Smooth muscle cell (in vitro differentiated cells): Measurements from ENCODE around the gene CD109. TPM values are rescaled to one million over a fixed set of nuclear protein-coding genes. Genes with fewer than 3 reads are reported as not detected.
"Not testable (repeated sequence)": the region's sequence is repeated elsewhere in the genome, so short reads cannot be mapped to it uniquely, and the experiment has no call there.

Source experiments
- DNase-seq: peaks from one replicate; lab custom pipeline; 2025; ENCODE audit not compliant: unreplicated experiment; lab: John Stamatoyannopoulos, UW
- H2AFZ ChIP-seq: fragments of 200-600 bp; sonication (generic); 2 replicates; pipeline ENCODE4 v1.6.0; 2016; ENCODE audit warnings: antibody characterized with exemption, low read depth, mild to moderate bottlenecking
- H3F3A ChIP-seq: fragments of 200-600 bp; sonication (generic); 2 replicates; pipeline ENCODE4 v1.6.0; 2017; ENCODE audit warnings: antibody characterized with exemption, low read depth
- H3K27ac ChIP-seq: fragments of 200-600 bp; sonication (generic); 2 replicates; pipeline ENCODE4 v1.5.1; 2016; ENCODE audit warnings: low read depth, mild to moderate bottlenecking
- H3K27me3 ChIP-seq: fragments of 200-600 bp; sonication (generic); 2 replicates; pipeline ENCODE4 v1.6.1; 2016; ENCODE audit warnings: low read depth, mild to moderate bottlenecking
- H3K36me3 ChIP-seq: fragments of 200-600 bp; sonication (generic); 2 replicates; pipeline ENCODE4 v1.5.1; 2016; ENCODE audit warnings: low read depth
- H3K4me1 ChIP-seq: fragments of 200-600 bp; sonication (generic); 2 replicates; pipeline ENCODE4 v1.5.1; 2016; ENCODE audit warnings: low read depth
- H3K4me2 ChIP-seq: fragments of 200-600 bp; sonication (generic); 2 replicates; pipeline ENCODE4 v1.6.0; 2016; ENCODE audit warnings: mild to moderate bottlenecking
- H3K4me3 ChIP-seq: fragments of 200-600 bp; sonication (generic); 2 replicates; pipeline ENCODE4 v1.5.1; 2016; ENCODE audit warnings: mild to moderate bottlenecking
- H3K79me2 ChIP-seq: fragments of 200-600 bp; sonication (generic); 2 replicates; pipeline ENCODE4 v1.6.0; 2016; ENCODE audit warnings: low read depth, mild to moderate bottlenecking
- H3K9ac ChIP-seq: fragments of 200-600 bp; sonication (generic); 2 replicates; pipeline ENCODE4 v1.6.0; 2016; ENCODE audit warnings: low read depth
- H3K9me3 ChIP-seq: fragments of 200-600 bp; sonication (generic); replicated peaks from 2 replicates; pipeline ENCODE4 v1.5.1; 2016; ENCODE audit warnings: low read depth
- H4K20me1 ChIP-seq: fragments of 200-600 bp; sonication (generic); 2 replicates; pipeline ENCODE4 v1.6.0; 2016; ENCODE audit warnings: low read depth
- WGBS: methylation state at CpG from one replicate; pipeline ENCODE4 v1.1.7; 2016; ENCODE audit warnings: low lambda C conversion rate; 5-methylcytosine and 5-hydroxymethylcytosine counted together
- polyA plus RNA-seq: library from polyadenylated mRNA; unstranded; fragments of >200 nt; fragmentation: Nextera tagmentation; extraction: Ambion mirVana; gene quantifications from 2 replicates; pipeline ENCODE4 v1.2.1, GENCODE V29; 2016
- total RNA-seq: library from RNA; depleted of rRNA; stranded (reverse); fragments of >200 nt; gene quantifications from 2 replicates; pipeline ENCODE4 v1.2.3, GENCODE V29; 2014
- TF ChIP-seq, protein P1 (sequence below): fragments of 200-600 bp; sonication (generic); IDR thresholded peaks from 2 replicates; pipeline ENCODE4 v1.5.1; 2017; ENCODE audit warnings: borderline replicate concordance, mild to moderate bottlenecking, antibody characterized with exemption; ENCODE audit not compliant: insufficient read depth, poor library complexity, severe bottlenecking

The CD109 gene
- total and polyA plus RNA-seq, 2 experiments from 2014 or later = 7.7 to 28.0 TPM

DNA sequence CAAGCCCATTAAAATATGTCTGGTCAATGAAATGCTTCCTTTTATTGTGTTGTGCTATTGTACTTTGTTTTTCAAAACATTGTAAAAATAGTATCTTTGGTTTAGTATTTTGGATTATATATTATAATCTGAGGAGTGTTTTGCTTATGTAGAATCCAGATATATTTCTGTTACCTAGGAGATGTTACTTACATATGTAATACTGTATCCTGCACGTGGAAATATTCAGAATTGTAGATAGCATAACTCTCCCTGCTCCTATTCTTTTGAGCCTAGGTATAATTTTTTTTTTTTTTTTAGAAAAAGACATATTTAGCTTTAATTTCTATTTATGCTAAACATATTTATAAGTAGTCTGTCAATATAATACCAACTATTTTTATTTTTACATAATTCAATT is 130.6 kb downstream of the CD109 start:
- 82% methylated on average over 1 of the region's 1 CpG for WGBS
- Histone ChIP-seq H3K36me3 (no peaks in the 10 kb centered on the region), H2AFZ (no peak overlapping the region), H3F3A (no peaks in the 10 kb centered on the region), H3K4me3 (no peak overlapping the region), H3K27ac (no peak overlapping the region), H3K4me1 (no peaks in the 10 kb centered on the region), H3K9me3 (no peaks in the 10 kb centered on the region), H3K4me2 (no peak overlapping the region), H3K79me2 (no peaks in the 10 kb centered on the region), H3K27me3 (no peaks in the 10 kb centered on the region), H3K9ac (no peak overlapping the region), H4K20me1 (no peaks in the 10 kb centered on the region)
- TF ChIP-seq, protein P1, sequence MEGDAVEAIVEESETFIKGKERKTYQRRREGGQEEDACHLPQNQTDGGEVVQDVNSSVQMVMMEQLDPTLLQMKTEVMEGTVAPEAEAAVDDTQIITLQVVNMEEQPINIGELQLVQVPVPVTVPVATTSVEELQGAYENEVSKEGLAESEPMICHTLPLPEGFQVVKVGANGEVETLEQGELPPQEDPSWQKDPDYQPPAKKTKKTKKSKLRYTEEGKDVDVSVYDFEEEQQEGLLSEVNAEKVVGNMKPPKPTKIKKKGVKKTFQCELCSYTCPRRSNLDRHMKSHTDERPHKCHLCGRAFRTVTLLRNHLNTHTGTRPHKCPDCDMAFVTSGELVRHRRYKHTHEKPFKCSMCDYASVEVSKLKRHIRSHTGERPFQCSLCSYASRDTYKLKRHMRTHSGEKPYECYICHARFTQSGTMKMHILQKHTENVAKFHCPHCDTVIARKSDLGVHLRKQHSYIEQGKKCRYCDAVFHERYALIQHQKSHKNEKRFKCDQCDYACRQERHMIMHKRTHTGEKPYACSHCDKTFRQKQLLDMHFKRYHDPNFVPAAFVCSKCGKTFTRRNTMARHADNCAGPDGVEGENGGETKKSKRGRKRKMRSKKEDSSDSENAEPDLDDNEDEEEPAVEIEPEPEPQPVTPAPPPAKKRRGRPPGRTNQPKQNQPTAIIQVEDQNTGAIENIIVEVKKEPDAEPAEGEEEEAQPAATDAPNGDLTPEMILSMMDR = no peak
- DNase-seq = no peak

DNA sequence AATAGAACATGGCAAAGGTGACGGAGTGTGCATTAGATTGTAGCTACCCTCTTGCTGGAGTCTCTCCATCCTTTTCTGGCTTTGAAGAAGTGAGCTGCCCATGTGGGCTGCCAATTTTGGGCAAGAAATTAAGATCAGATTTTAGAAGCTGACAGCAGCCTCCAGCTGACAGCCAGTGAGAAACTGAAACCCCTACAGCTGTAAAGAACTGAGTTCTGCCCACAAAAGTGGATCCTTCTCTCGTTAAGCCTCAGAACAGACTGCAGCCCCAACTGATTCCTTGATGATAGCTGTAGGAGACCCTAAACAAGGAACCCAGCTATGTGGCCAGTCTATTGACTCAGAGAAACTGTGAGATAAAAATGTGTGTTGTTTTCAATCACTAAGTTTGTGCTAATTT is 134.1 kb downstream of the CD109 start:
- 93% methylated on average over 2 of the region's 2 CpGs for WGBS
- no peak for DNase-seq

DNA sequence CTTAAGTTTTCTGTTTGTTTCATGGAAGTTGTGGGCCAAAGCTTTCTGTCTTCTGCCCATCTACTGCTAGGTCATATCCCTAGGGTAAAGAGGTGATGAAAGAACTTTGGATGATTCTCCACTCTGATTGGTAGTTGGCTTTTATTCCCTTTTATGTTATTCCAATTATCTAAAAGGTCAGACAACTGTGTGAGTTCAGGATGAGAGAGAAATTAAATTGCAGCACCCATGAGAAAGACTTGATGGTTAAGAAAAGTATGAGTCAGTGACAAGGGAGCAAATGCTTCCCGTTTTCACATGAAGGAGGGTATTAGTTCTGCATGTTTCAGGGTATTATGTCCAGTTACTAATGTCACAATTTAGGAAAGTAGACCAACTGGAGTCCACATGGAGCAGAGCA is 136.3 kb downstream of the CD109 start:
- no peaks in the 10 kb centered on the region for H3K9me3 ChIP-seq
- DNase-seq = no peak
- H3K9ac ChIP-seq = no peak overlapping the region
- no peaks in the 10 kb centered on the region for H3K27me3 ChIP-seq
- no peaks in the 10 kb centered on the region for H3K4me1 ChIP-seq
- no peak overlapping the region for H2AFZ ChIP-seq
- H3K36me3 ChIP-seq = no peaks in the 10 kb centered on the region
- WGBS = 61% methylated on average over 1 of the region's 1 CpG
- no peaks in the 10 kb centered on the region for H3K79me2 ChIP-seq
- TF ChIP-seq, protein P1 = no peak
- H3K27ac ChIP-seq = no peak overlapping the region
- H3K4me3 ChIP-seq = no peak overlapping the region
- no peak overlapping the region for H3K4me2 ChIP-seq
- H3F3A ChIP-seq = no peaks in the 10 kb centered on the region
- no peaks in the 10 kb centered on the region for H4K20me1 ChIP-seq

More for the DNA sequence above, 134.1 kb downstream of the CD109 start:
- no peak overlapping the region for H3K4me2 ChIP-seq
- H4K20me1 ChIP-seq = no peaks in the 10 kb centered on the region
- TF ChIP-seq, protein P1 = no peak
- no peaks in the 10 kb centered on the region for H3K4me1 ChIP-seq
- no peak overlapping the region for H3K27ac ChIP-seq
- H3K36me3 ChIP-seq = no peaks in the 10 kb centered on the region
- no peaks in the 10 kb centered on the region for H3F3A ChIP-seq
- H3K4me3 ChIP-seq = no peak overlapping the region
- no peak overlapping the region for H2AFZ ChIP-seq
- no peak overlapping the region for H3K9ac ChIP-seq
- H3K27me3 ChIP-seq = no peaks in the 10 kb centered on the region
- no peaks in the 10 kb centered on the region for H3K9me3 ChIP-seq
- no peaks in the 10 kb centered on the region for H3K79me2 ChIP-seq

DNA sequence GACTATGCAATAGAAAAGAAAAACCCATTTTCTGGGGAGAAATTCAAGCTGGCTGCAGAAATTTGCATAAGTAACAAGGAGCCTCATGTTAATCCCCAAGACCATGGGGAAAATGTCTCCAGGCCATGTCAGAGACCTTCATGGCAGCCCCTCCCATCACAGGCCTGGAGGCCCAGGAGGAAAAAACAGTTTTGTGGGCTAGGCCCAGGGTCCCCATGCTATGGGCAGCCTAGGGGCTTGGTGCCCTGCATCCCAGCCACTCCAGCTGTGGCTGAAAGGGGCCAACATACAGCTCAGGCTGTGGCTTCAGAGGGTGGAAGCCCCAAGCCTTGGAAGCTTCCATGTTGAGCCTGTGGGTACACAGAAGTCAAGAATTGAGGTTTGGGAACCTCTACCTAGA is 148.7 kb downstream of the CD109 start:
- H3K9ac ChIP-seq, H3K4me3 ChIP-seq, H2AFZ ChIP-seq, H3K4me1 ChIP-seq, H3F3A ChIP-seq, H3K27me3 ChIP-seq, H3K9me3 ChIP-seq, H3K36me3 ChIP-seq, H3K4me2 ChIP-seq, H3K79me2 ChIP-seq, DNase-seq, H3K27ac ChIP-seq, H4K20me1 ChIP-seq: not testable (repeated sequence)

DNA sequence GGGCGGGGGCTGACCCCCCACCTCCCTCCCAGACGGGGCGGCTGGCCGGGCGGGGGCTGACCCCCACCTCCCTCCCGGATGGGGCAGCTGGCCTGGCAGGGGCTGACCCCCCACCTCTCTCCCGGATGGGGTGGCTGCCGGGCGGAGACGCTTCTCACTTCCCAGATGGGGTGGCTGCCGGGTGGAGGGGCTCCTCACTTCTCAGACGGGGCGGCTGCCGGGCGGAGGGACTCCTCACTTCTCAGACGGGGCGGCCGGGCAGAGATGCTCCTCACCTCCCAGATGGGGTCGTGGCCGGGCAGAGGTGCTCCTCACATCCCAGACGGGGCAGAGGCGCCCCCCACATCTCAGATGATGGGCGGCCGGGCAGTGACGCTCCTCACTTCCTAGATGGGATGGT is 155.0 kb downstream of the CD109 start:
- not testable (repeated sequence) for H2AFZ ChIP-seq

More for the DNA sequence above, 155.0 kb downstream of the CD109 start:
- H4K20me1 ChIP-seq, DNase-seq, H3K9me3 ChIP-seq, H3K9ac ChIP-seq, H3K4me2 ChIP-seq, H3K79me2 ChIP-seq, H3F3A ChIP-seq, H3K36me3 ChIP-seq, H3K27me3 ChIP-seq, H3K4me1 ChIP-seq, H3K4me3 ChIP-seq, H3K27ac ChIP-seq: not testable (repeated sequence)
- WGBS = 99% methylated on average over 8 of the region's 25 CpGs
